ENCODE data around the gene GALNT5. TPM values are rescaled to one million over a fixed set of nuclear protein-coding genes. Genes with fewer than 3 reads are reported as not detected.
A peak's percentile ranks its signal among the peaks of the same experiment; 100 is the strongest.

GALNT5 gene
- total RNA-seq, 4 donors from 2014 or later = 6.7 to 11.2 (median 8.6) TPM

DNA sequence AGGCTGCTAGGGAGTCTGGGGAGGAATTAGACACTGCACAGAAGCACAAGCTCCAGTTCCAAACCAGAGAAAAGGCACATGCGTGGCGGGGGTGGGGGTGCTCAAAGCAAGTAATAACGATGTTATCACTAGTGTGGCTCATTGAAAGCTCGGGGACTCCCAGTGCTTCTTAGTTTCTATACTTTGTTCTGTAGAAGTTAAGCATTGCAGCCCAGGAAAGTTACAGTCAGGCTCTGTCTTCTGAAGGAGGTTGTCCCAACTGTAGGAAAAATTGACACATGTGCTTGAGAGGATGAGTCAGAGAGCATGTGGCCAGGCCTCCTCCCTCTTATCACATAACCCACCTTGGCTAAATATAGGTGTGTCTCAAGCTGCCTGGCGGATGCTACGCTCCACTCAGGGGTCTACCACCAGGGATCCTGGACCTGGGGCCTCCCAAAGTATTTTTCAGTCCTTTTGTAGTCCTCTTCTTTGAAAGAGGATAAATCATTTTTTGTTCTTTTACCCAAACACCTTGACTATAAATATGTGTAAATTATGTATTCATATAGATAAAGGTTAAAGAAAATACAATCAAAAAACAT lies 3.8 kb downstream of the GALNT5 start:
- intact Hi-C loops (cut with DNase I) = no loop called here
- Histone ChIP-seq H3K4me1 (peaks cover 0 to 55% (median 9%) of the 10 kb centered on the region in 3 donors), H3K9me3 (no peaks in the 10 kb centered on the region), H3K27ac (peak overlapping the region; percentile 46 to 76 (median 52)), H3K36me3 (no peaks in the 10 kb centered on the region), H3K27me3 (no peaks in the 10 kb centered on the region), H3K4me3 (peak overlapping the region in 1 of 4 donors; percentile 30)
- no peak for TF ChIP-seq POLR2A (IDR thresholded peaks at IDR 0.05)
- TF ChIP-seq, protein P1, sequence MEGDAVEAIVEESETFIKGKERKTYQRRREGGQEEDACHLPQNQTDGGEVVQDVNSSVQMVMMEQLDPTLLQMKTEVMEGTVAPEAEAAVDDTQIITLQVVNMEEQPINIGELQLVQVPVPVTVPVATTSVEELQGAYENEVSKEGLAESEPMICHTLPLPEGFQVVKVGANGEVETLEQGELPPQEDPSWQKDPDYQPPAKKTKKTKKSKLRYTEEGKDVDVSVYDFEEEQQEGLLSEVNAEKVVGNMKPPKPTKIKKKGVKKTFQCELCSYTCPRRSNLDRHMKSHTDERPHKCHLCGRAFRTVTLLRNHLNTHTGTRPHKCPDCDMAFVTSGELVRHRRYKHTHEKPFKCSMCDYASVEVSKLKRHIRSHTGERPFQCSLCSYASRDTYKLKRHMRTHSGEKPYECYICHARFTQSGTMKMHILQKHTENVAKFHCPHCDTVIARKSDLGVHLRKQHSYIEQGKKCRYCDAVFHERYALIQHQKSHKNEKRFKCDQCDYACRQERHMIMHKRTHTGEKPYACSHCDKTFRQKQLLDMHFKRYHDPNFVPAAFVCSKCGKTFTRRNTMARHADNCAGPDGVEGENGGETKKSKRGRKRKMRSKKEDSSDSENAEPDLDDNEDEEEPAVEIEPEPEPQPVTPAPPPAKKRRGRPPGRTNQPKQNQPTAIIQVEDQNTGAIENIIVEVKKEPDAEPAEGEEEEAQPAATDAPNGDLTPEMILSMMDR (IDR thresholded peaks at IDR 0.05) = no peak
- 31 to 42% methylated on average over 6 of the region's 6 CpGs for WGBS, 2 donors
- no peak for DNase-seq

DNA sequence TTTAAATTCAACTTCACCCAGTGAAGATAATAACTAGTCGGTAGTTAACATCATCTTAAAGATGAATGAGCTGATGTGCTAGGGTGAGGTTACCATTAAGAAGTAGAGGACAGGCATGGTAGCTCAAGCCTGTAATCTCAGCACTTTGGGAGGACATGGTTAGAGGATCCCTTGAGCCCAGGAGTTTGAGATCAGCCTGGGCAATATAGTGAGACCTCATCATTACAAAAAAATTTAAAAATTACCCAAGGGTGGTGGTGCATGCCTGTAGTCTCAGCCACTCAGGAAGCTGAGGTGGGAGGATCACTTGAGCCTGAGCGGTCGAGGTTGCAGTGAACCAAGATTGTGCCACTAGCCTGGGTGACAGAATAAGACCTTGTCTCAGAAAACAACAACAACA lies 4.7 kb downstream of the GALNT5 start:
- H3K36me3 ChIP-seq = no peaks in the 10 kb centered on the region
- no peak for DNase-seq
- H3K9me3 ChIP-seq = no peaks in the 10 kb centered on the region
- H3K4me3 ChIP-seq = no peak overlapping the region
- H3K27ac ChIP-seq = peak overlapping the region in 1 of 4 donors; percentile 76
- TF ChIP-seq POLR2A (IDR thresholded peaks at IDR 0.05) = no peak
- TF ChIP-seq, protein P1 (IDR thresholded peaks at IDR 0.05) = no peak
- no peaks in the 10 kb centered on the region for H3K27me3 ChIP-seq
- intact Hi-C loops (cut with DNase I) = no loop called here
- WGBS, 2 donors = 76 to 82% methylated on average over 3 of the region's 3 CpGs
- peaks cover 0 to 52% (median 7%) of the 10 kb centered on the region in 3 donors for H3K4me1 ChIP-seq

DNA sequence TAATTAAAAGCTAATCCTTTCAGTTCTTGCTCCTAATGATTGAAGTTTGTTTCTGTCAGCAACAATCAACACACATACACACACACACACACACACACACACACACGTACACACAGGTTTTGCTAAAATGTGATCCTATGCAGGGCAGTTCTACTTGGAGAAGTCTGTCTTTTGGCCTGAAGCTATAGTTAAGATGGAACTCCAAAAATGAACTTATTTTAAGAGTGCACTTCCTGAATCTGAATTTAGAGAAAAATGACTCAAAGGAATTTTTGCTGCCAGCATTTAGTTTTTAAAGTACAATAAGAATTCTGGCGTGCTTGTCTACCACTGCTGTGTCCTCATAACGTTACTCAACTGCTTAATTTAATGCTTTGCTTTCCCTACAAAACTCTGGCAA lies 6.6 kb downstream of the GALNT5 start:
- intact Hi-C loops (cut with DNase I) = no loop called here
- WGBS, 2 donors = 13 to 32% methylated on average over 3 of the region's 3 CpGs
- H3K27me3 ChIP-seq = no peaks in the 10 kb centered on the region
- peak overlapping the region in 1 of 4 donors; percentile 30 for H3K27ac ChIP-seq
- no peak overlapping the region for H3K4me3 ChIP-seq
- no peaks in the 10 kb centered on the region for H3K36me3 ChIP-seq
- peaks cover 0 to 46% (median 0%) of the 10 kb centered on the region in 3 donors for H3K4me1 ChIP-seq
- DNase-seq = no peak
- H3K9me3 ChIP-seq = no peaks in the 10 kb centered on the region
- TF ChIP-seq, protein P1 (IDR thresholded peaks at IDR 0.05) = no peak
- no peak for TF ChIP-seq POLR2A (IDR thresholded peaks at IDR 0.05)

DNA sequence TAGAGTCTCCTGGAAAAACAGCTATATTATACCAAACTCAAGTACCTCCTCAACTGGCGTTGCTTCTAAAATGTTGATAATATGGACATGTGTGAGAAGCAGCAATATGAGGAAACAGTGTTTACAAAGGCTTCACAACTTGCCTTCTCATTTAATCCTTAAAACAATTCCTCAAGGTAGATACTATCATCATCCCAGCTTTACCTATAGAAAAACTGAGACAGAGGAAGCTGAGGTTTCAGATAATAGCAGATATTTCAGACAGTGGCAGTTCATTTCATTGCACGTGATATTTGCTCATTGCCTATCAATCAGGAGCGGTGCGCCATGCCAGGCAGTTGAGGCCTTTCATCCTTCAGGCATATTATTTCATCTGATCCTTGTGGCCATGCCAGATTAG lies 8.3 kb downstream of the GALNT5 start:
- Histone ChIP-seq H3K36me3 (no peaks in the 10 kb centered on the region), H3K9me3 (no peaks in the 10 kb centered on the region), H3K4me1 (peaks cover 0 to 45% (median 0%) of the 10 kb centered on the region in 3 donors), H3K27ac (no peak overlapping the region), H3K27me3 (no peaks in the 10 kb centered on the region), H3K4me3 (no peak overlapping the region)
- no peak for DNase-seq
- intact Hi-C loops (cut with DNase I) = no loop called here
- 80 to 96% methylated on average over 4 of the region's 4 CpGs for WGBS, 2 donors
- no peak for TF ChIP-seq POLR2A (IDR thresholded peaks at IDR 0.05)
- TF ChIP-seq, protein P1 (IDR thresholded peaks at IDR 0.05) = no peak

DNA sequence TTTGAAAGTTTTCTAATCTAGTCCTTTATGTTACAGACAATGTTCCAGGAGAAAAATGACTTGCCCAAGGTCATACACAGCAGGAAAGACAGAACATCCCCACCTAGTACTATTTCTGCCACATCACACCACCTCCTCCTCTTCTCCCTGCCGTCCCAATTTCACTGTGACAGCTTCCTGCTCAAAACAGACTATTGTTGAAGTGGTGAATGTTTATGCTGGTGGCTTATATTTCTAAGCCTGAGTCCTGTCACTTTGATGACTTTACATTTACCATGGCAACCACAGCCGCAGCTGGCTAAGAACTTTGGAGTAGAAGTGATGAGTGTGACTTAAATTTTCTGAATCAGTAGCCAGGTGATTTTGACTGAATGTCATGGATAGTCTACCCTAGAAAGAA lies 10.0 kb downstream of the GALNT5 start:
- intact Hi-C loops (cut with DNase I) = no loop called here
- no peaks in the 10 kb centered on the region for H3K36me3 ChIP-seq

More for the DNA sequence above, 10.0 kb downstream of the GALNT5 start:
- 44 to 51% methylated on average over 2 of the region's 2 CpGs for WGBS, 2 donors
- Histone ChIP-seq H3K27me3 (no peaks in the 10 kb centered on the region), H3K9me3 (no peaks in the 10 kb centered on the region), H3K4me1 (peaks cover 0 to 37% (median 0%) of the 10 kb centered on the region in 3 donors), H3K4me3 (no peak overlapping the region), H3K27ac (peak overlapping the region in 3 of 4 donors; percentile 26 to 41 (median 27))
- no peak for DNase-seq
- no peak for TF ChIP-seq POLR2A (IDR thresholded peaks at IDR 0.05)
- TF ChIP-seq, protein P1 (IDR thresholded peaks at IDR 0.05) = no peak
